Measurements from ENCODE around the gene TRIM24.

- no peak for TF ChIP-seq POLR2A (IDR thresholded peaks at IDR 0.05)
- no peak for TF ChIP-seq CTCF (IDR thresholded peaks at IDR 0.05 in 8 of 11, conservative IDR thresholded peaks at IDR 0.05 in 3 of 11)
- TF ChIP-seq POLR2AphosphoS5 (IDR thresholded peaks at IDR 0.05), result no peak
Measured at GRCh38 chr7:138546829-138547228, 86.8 kb downstream of the TRIM24 start.

All from spleen (tissue), 7 donors.